Cardiac muscle cell (in vitro differentiated cells and primary cell): Measurements from ENCODE around the gene PCNX2. TPM values are rescaled to one million over a fixed set of nuclear protein-coding genes. Genes with fewer than 3 reads are reported as not detected.
A peak's percentile ranks its signal among the peaks of the same experiment; 100 is the strongest.

Source experiments
- DNase-seq, 2 donors: peaks; one replicate each; pipeline versions ENCODE4 v3.0.0 to v3.0.0-alpha.2; 2010 to 2017; ENCODE audit warnings: low read depth in 1 of 2, low spot score in 1 of 2
- H3K27ac ChIP-seq: fragments of 200-600 bp; sonication (generic); 2 replicates; pipeline ENCODE4 v1.5.1; 2016
- H3K27me3 ChIP-seq: fragments of 200-600 bp; sonication (generic); 2 replicates; pipeline ENCODE4 v1.6.0; 2016; ENCODE audit warnings: control low read depth
- H3K36me3 ChIP-seq: fragments of 200-600 bp; sonication (generic); 2 replicates; pipeline ENCODE4 v1.5.1; 2016; ENCODE audit warnings: control low read depth
- H3K4me1 ChIP-seq: fragments of 200-600 bp; sonication (generic); 2 replicates; pipeline ENCODE4 v1.8.1; 2017; ENCODE audit warnings: low read depth, mild to moderate bottlenecking, mixed run types
- H3K4me3 ChIP-seq: fragments of 200-600 bp; sonication (generic); 2 replicates; pipeline ENCODE4 v1.5.1; 2016; ENCODE audit warnings: mild to moderate bottlenecking
- H3K9me3 ChIP-seq: fragments of 200-600 bp; sonication (generic); 2 replicates; pipeline ENCODE4 v1.5.1; 2017; ENCODE audit warnings: low read depth, mild to moderate bottlenecking, control low read depth
- polyA plus RNA-seq: library from polyadenylated mRNA; unstranded; fragments of >200 nt; fragmentation: Nextera tagmentation; extraction: Ambion mirVana; gene quantifications from 2 replicates; pipeline ENCODE4 v1.2.1, GENCODE V29; 2016
- total RNA-seq: library from RNA; depleted of rRNA; stranded (reverse); fragments of >200 nt; gene quantifications from 2 replicates; pipeline ENCODE4 v1.2.3, GENCODE V29; 2016
- TF ChIP-seq, protein P1 (sequence below): IDR thresholded peaks from 2 replicates; pipeline ENCODE4 v1.5.1; 2012; ENCODE audit warnings: low read depth, mild to moderate bottlenecking, low read length

Gene PCNX2, protein sequence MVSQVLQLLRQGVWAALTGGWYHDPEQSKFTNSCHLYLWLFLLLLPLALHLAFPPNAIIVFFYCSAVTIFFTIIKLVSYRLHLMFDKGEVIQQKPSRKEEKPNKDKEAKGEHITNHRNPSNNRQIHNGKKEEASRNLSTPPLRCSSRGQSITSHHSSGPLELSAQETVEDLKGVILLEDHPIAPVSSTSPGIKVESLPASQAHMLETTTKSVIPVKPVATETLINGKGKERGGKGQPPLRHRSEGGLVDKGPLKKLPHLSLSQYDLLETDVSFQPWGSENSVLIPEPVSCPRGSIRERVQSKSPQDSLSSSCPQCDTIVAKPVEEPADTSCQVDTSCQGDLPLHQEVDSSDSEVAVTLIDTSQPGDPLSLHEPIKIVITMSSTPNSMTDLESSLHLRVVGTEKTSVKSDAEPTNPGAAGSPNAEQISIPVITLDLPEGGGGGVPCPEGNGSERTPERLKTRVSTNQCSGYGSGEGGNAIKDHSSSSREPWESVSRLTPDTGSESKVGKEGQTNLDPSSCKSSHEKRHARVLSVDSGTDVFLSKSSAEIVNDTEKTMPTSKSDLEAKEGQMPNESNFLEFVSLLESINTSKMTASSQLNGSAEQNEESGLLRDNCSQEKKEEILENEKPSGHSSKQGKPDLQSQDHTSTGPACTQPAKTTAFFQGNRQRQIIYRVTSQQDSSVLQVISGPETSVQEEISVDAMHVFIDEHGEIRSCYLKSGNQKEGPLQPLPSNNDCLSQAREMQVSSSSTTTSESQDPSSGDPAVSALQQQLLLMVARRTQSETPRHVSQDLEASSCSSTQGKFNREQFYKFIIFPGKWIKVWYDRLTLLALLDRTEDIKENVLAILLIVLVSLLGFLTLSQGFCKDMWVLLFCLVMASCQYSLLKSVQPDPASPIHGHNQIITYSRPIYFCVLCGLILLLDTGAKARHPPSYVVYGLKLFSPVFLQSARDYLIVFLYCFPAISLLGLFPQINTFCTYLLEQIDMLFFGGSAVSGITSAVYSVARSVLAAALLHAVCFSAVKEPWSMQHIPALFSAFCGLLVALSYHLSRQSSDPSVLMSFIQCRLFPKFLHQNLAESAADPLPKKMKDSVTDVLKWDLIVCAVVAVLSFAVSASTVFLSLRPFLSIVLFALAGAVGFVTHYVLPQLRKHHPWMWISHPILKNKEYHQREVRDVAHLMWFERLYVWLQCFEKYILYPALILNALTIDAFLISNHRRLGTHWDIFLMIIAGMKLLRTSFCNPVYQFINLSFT (N-terminal part only)
- 5.1 and 6.4 TPM in 2 replicates for total RNA-seq
- polyA plus RNA-seq, result 3.0 and 3.9 TPM in 2 replicates

DNA sequence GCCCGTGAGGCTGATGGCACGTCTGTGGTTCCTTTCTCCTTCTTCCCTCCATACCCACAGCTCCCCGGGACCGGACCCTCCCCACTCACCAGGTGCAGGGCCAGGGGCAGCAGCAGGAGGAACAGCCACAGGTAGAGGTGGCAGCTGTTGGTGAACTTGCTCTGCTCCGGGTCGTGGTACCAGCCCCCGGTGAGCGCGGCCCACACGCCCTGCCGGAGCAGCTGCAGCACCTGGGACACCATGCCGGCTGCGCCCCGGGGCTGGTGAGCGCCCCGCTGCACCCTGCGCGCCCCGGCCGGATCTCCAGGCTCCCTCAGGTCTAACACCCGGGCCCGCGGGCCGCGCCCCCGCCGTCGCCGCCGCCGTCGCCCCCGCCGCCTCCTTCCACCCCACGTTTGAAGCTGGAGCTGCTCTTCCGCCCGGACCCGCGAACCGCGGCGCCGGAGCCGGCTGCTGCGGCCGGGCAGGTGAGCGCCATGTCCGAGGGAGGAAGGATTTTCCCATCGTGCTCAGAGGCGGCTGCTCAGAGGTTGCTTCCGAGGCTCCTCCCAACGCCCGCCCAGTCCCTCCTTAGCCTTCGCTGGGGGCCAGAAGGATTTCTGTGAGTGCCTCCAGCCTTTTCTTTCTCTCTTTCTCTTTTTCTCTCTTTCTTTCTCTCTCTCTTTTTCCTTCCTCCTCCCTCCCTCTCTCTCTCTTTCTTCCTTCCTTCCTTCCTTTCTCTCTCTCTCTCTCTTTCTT is at the start of gene PCNX2:
PCNX2 (minus strand) TSS at position 489 of the 738 bp plus-strand sequence; CDS start at position 242, 247 bp downstream.
- H3K27me3 ChIP-seq, result no peaks in the 10 kb centered on the region
- TF ChIP-seq, protein P1, sequence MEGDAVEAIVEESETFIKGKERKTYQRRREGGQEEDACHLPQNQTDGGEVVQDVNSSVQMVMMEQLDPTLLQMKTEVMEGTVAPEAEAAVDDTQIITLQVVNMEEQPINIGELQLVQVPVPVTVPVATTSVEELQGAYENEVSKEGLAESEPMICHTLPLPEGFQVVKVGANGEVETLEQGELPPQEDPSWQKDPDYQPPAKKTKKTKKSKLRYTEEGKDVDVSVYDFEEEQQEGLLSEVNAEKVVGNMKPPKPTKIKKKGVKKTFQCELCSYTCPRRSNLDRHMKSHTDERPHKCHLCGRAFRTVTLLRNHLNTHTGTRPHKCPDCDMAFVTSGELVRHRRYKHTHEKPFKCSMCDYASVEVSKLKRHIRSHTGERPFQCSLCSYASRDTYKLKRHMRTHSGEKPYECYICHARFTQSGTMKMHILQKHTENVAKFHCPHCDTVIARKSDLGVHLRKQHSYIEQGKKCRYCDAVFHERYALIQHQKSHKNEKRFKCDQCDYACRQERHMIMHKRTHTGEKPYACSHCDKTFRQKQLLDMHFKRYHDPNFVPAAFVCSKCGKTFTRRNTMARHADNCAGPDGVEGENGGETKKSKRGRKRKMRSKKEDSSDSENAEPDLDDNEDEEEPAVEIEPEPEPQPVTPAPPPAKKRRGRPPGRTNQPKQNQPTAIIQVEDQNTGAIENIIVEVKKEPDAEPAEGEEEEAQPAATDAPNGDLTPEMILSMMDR, result no peak
- DNase-seq, result peak; percentile 65 to 69
- no peaks in the 10 kb centered on the region for H3K4me1 ChIP-seq
- no peaks in the 10 kb centered on the region for H3K36me3 ChIP-seq
- no peak within 1 kb of the TSS for H3K27ac ChIP-seq
- H3K9me3 ChIP-seq, result no peaks in the 10 kb centered on the region
- H3K4me3 ChIP-seq, result peak within 1 kb of the TSS; percentile 95

DNA sequence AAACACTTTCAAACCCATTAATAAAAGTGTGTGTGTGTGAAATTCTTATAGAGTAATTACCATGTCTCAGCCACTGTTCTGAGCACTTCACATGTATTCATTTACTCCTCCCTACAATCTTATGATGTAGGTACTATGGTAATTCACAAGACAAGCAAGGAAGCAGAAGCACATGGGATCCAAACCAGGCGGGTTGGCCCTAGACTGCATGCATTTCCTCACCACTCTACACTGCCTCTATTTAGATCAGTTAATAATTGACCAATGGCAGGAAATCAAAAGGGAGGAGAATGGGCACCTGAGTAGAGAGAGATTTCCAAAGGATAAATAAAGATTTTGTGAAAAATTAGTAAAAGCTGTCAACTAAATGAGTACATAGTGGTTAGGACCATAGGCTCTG is 47.7 kb upstream of the PCNX2 start:
- TF ChIP-seq, protein P1, result no peak
- no peaks in the 10 kb centered on the region for H3K4me1 ChIP-seq
- DNase-seq, result no peak
- H3K4me3 ChIP-seq, result no peak overlapping the region
- no peaks in the 10 kb centered on the region for H3K27me3 ChIP-seq
- H3K9me3 ChIP-seq, result no peaks in the 10 kb centered on the region
- no peak overlapping the region for H3K27ac ChIP-seq
- H3K36me3 ChIP-seq, result no peaks in the 10 kb centered on the region

DNA sequence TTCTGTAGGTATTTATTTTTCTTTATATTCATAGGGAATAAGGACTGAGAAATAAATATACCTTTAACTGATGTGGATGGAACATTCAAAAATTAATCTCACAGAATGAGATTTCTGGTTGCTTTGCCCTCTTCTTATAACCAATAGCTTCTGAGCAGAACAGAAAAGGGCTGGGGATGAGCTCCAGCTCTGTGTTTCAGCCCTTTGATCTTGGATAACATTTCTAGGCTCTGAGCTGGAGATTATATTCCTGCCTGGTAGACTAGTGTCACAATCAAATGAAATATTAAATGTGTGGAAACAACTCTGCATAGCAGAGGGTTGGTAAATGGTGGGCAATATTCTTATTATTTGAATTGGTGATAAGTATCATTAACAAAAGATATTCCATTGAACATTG is 46.6 kb upstream of the PCNX2 start:
- Histone ChIP-seq H3K36me3 (no peaks in the 10 kb centered on the region), H3K4me1 (no peaks in the 10 kb centered on the region), H3K9me3 (no peaks in the 10 kb centered on the region), H3K4me3 (no peak overlapping the region), H3K27ac (no peak overlapping the region), H3K27me3 (no peaks in the 10 kb centered on the region)
- DNase-seq, result no peak
- TF ChIP-seq, protein P1, result no peak

DNA sequence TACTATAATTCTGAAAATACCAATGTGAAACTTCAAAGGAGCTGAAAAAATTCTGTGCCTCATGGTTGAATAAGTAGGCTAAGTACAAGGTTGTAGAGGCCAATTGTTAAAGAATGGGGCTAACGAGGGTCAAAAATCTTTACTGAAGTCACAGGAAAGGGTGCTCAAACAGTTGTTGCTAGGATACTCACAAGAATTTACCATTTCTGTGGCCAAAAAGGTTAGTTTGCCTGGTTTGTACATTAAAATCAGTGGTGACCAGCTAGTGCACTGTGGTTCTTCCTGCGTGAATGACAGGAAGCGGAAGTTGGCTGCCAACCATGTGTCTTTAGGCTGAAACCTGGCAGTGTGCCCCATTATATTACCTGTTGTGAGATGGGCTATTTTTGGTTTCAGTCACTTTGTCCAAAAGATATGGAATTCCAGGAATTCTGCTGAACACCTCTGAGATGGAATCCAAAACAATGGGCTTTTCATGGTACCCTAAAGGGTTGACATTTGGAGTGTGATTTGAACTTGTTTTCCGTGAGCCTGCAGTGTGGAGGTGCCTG is 45.5 kb upstream of the PCNX2 start:
- H3K4me3 ChIP-seq, result no peak overlapping the region
- DNase-seq, result no peak
- TF ChIP-seq, protein P1, result no peak
- H3K4me1 ChIP-seq, result no peaks in the 10 kb centered on the region
- no peak overlapping the region for H3K27ac ChIP-seq
- no peaks in the 10 kb centered on the region for H3K9me3 ChIP-seq
- no peaks in the 10 kb centered on the region for H3K36me3 ChIP-seq
- no peaks in the 10 kb centered on the region for H3K27me3 ChIP-seq
